ENCODE measurements around the gene IRX6.

IRX6 gene

DNA sequence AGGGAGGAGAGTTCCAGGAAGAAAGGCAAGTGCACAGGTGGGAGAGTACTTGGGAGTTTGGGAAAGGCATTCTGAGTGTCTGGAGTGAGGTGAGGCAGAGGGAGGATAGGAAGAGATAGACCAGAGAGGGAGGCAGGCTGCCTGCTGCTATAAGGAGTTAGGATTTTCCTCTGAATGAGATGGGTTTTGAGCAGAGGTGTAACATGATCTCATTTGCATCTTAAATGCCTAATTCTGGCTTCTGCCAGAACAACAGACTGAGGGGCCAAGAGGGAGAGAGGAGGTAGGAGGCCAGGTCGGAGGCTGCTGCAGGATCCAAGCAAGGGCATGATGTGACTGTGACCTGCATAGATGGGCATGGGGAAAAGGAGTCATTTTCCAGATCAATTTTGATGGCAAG, 31.5 kb upstream of the IRX6 start:
- no peak overlapping the region for H3K4me3 ChIP-seq (replicated peaks in 1 of 2; ENCODE audit: low read depth in 2 of 2, low read length in 2 of 2)
- TF ChIP-seq CTCF (IDR thresholded peaks at IDR 0.05; ENCODE audit: low read depth, low read length), result no peak
- no peak for DNase-seq (ENCODE audit: low read depth in 2 of 2)

DNA sequence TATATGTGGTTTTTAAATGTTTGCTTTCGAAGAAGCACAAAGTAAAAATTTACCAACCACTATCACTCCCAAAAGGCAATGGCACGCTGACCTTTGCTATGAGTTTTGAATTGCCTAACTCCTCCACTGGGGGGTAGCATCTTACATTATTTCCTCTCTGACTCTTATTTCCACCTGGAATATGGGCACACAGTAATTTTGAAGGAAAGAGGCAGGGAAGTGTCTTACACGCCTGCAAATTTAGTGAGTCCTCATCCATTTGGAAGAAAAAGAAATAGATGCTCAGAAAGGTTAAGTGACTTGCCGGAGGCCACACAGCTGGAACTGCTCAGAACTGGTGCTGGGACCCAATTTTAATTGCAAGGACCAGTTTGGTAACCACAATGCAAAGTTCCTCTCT, 29.9 kb upstream of the IRX6 start:
- TF ChIP-seq CTCF (IDR thresholded peaks at IDR 0.05; ENCODE audit: low read depth, low read length), result no peak
- no peak overlapping the region for H3K4me3 ChIP-seq (replicated peaks in 1 of 2; ENCODE audit: low read depth in 2 of 2, low read length in 2 of 2)
- DNase-seq (ENCODE audit: low read depth in 2 of 2), result no peak

DNA sequence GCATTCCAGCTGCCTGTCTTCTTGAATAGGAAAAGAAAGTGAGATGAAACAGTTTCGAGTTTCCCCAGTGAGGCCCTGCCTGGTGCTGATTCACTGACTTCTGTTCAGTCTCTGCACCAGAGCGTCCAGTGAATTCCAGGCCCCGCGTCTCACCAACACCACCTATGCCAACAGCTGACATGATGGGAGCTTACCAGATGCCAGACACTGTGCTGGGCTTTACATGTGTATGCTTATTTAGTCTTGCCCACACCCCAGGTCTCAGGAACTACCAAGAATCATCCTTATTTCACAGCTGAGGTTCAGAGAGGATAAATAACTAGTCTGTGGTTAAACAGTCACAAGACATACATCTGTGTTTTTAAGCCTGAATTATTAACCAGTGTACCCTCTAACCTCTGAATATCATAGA, 29.1 kb upstream of the IRX6 start:
- no peak for TF ChIP-seq CTCF (IDR thresholded peaks at IDR 0.05; ENCODE audit: low read depth, low read length)
- DNase-seq (ENCODE audit: low read depth in 2 of 2), result peak in 1 of 2 donors; percentile 1
- H3K4me3 ChIP-seq (replicated peaks in 1 of 2; ENCODE audit: low read depth in 2 of 2, low read length in 2 of 2), result no peak overlapping the region

GRCh38 chr16:55297062-55297909, 26.7 kb upstream of the IRX6 start:
- no peak overlapping the region for H3K4me3 ChIP-seq (replicated peaks in 1 of 2; ENCODE audit: low read depth in 2 of 2, low read length in 2 of 2)
- TF ChIP-seq CTCF (IDR thresholded peaks at IDR 0.05; ENCODE audit: low read depth, low read length), result no peak
- DNase-seq (ENCODE audit: low read depth in 2 of 2), result no peak

GRCh38 chr16:55297910-55298479, 26.0 kb upstream of the IRX6 start:
- H3K4me3 ChIP-seq (replicated peaks in 1 of 2; ENCODE audit: low read depth in 2 of 2, low read length in 2 of 2), result no peak overlapping the region
- DNase-seq (ENCODE audit: low read depth in 2 of 2), result no peak
- TF ChIP-seq CTCF (IDR thresholded peaks at IDR 0.05; ENCODE audit: low read depth, low read length), result no peak

- no peak for DNase-seq (ENCODE audit: low read depth in 2 of 2)
- TF ChIP-seq CTCF (IDR thresholded peaks at IDR 0.05; ENCODE audit: low read depth, low read length), result no peak
- H3K4me3 ChIP-seq (replicated peaks in 1 of 2; ENCODE audit: low read depth in 2 of 2, low read length in 2 of 2), result no peak overlapping the region
Observed at GRCh38 chr16:55301385-55302008, 22.5 kb upstream of the IRX6 start.

Measured in cardiac fibroblast (primary cell).